ENCODE data around the gene ZXDC. TPM values are rescaled to one million over a fixed set of nuclear protein-coding genes. Genes with fewer than 3 reads are reported as not detected.

ZXDC gene
- total RNA-seq, 2 donors from 2014 or later: 53.5 to 55.0 TPM

DNA sequence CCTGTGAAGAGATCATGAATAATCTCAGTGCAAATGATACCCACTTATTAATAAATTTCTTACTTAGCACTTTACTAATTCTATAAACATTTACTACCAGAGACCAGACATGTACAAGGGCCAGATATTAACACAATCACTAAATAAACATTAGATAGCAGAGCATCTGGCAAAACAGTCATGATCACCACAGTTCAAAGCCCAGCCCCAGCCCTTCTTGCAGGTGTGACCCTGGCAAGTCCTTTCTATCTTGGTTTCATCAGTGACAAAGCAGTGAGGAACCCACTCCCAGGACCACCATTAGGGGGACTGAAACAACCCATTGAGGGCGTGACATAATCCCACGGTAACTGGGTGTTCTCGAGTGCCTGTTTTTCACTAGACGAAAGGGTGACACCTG is 11.6 kb downstream of the ZXDC start:
- H3K9me3 ChIP-seq: no peaks in the 10 kb centered on the region
- no peak overlapping the region for H3K27ac ChIP-seq
- no peak for DNase-seq (ENCODE audit: low spot score)
- no peak overlapping the region for H3K4me3 ChIP-seq
- no peak for ATAC-seq (ENCODE audit: insufficient number of reproducible peaks, low FRiP score, low read depth)
- TF ChIP-seq CTCF (IDR thresholded peaks at IDR 0.05): no peak
- no peaks in the 10 kb centered on the region for H3K4me1 ChIP-seq (ENCODE audit: control insufficient read depth in 1 of 2, low read depth in 2 of 2)
- H3K27me3 ChIP-seq (replicated peaks; ENCODE audit: insufficient read depth): no peaks in the 10 kb centered on the region
- H3K36me3 ChIP-seq: peaks cover 88% of the 10 kb centered on the region

DNA sequence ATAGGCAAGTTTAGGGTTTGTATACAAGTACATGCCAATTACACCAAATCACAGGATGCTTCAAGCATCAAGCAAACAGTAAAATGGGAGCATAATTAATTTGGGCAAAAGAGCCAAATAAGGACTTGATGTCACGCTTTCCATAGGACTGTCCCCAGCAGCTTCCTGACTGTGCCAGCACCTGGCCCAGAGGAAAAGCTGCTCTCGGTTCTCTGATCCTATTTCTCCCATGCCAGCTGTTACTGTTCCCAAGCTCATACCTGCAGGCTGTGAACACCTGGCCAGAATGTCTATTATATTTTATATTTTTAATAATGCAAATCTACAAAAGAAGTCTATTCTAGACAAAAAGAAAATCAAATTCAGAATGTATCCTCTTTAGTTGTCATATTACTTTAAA is 12.2 kb downstream of the ZXDC start:
- H3K4me3 ChIP-seq: no peak overlapping the region
- no peak for ATAC-seq (ENCODE audit: insufficient number of reproducible peaks, low FRiP score, low read depth)
- no peaks in the 10 kb centered on the region for H3K27me3 ChIP-seq (replicated peaks; ENCODE audit: insufficient read depth)
- no peak for TF ChIP-seq CTCF (IDR thresholded peaks at IDR 0.05)
- peaks cover 86% of the 10 kb centered on the region for H3K36me3 ChIP-seq
- no peak overlapping the region for H3K27ac ChIP-seq
- H3K4me1 ChIP-seq (ENCODE audit: control insufficient read depth in 1 of 2, low read depth in 2 of 2): no peaks in the 10 kb centered on the region
- H3K9me3 ChIP-seq: no peaks in the 10 kb centered on the region
- no peak for DNase-seq (ENCODE audit: low spot score)

- TF ChIP-seq CTCF (IDR thresholded peaks at IDR 0.05): no peak
- Histone ChIP-seq H3K36me3 (peaks cover 82% of the 10 kb centered on the region), H3K4me3 (no peak overlapping the region), H3K4me1 (ENCODE audit: control insufficient read depth in 1 of 2, low read depth in 2 of 2) (no peaks in the 10 kb centered on the region), H3K9me3 (no peaks in the 10 kb centered on the region), H3K27ac (no peak overlapping the region), H3K27me3 (replicated peaks; ENCODE audit: insufficient read depth) (no peaks in the 10 kb centered on the region)
- ATAC-seq (ENCODE audit: insufficient number of reproducible peaks, low FRiP score, low read depth): no peak
- no peak for DNase-seq (ENCODE audit: low spot score)
Measured at GRCh38 chr3:126461450-126462070, 14.1 kb downstream of the ZXDC start.

DNA sequence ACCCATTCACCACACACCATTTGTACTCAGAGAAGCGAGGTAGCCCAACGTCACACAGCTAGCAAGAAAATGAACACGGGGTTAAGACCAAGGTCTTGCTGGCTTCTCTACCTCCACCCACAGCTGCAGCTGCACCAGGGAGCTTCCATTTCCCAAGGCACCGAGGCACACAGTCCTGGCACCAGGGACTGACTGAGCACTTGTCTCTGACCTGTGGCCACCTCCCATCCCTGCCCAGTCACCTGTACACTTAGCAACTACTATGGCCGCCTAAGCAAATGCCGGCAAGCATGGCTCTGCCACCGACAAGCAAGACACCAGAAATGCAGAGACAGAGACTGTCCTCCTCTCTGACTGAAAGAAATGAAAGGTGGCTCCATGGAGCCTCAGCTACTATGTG is 15.3 kb downstream of the ZXDC start:
- Histone ChIP-seq H3K4me3 (no peak overlapping the region), H3K4me1 (ENCODE audit: control insufficient read depth in 1 of 2, low read depth in 2 of 2) (no peaks in the 10 kb centered on the region), H3K27me3 (replicated peaks; ENCODE audit: insufficient read depth) (no peaks in the 10 kb centered on the region), H3K27ac (no peak overlapping the region), H3K9me3 (no peaks in the 10 kb centered on the region), H3K36me3 (peaks cover 75% of the 10 kb centered on the region)
- TF ChIP-seq CTCF (IDR thresholded peaks at IDR 0.05): no peak
- ATAC-seq (ENCODE audit: insufficient number of reproducible peaks, low FRiP score, low read depth) (no peak), DNase-seq (ENCODE audit: low spot score) (no peak)

GRCh38 chr3:126459763-126460127 is 15.9 kb downstream of the ZXDC start:
- H3K36me3 ChIP-seq: peaks cover 68% of the 10 kb centered on the region
- ATAC-seq (ENCODE audit: insufficient number of reproducible peaks, low FRiP score, low read depth) (no peak), DNase-seq (ENCODE audit: low spot score) (no peak)
- TF ChIP-seq CTCF (IDR thresholded peaks at IDR 0.05): no peak
- H3K9me3 ChIP-seq: no peaks in the 10 kb centered on the region
- H3K27ac ChIP-seq: no peak overlapping the region
- H3K27me3 ChIP-seq (replicated peaks; ENCODE audit: insufficient read depth): no peaks in the 10 kb centered on the region
- no peaks in the 10 kb centered on the region for H3K4me1 ChIP-seq (ENCODE audit: control insufficient read depth in 1 of 2, low read depth in 2 of 2)
- no peak overlapping the region for H3K4me3 ChIP-seq

Data from thoracic aorta (tissue), 2 donors.